AG20443 (cell line): ENCODE measurements around the gene CCL28.
A peak's percentile ranks its signal among the peaks of the same experiment; 100 is the strongest.
"Not testable (repeated sequence)": the region's sequence is repeated elsewhere in the genome, so short reads cannot be mapped to it uniquely, and the experiment has no call there.

Experiments used
- DNase-seq: peaks from one replicate; pipeline ENCODE4 v3.0.0; 2012; ENCODE audit warnings: low spot score, mixed read lengths

Gene CCL28

DNA sequence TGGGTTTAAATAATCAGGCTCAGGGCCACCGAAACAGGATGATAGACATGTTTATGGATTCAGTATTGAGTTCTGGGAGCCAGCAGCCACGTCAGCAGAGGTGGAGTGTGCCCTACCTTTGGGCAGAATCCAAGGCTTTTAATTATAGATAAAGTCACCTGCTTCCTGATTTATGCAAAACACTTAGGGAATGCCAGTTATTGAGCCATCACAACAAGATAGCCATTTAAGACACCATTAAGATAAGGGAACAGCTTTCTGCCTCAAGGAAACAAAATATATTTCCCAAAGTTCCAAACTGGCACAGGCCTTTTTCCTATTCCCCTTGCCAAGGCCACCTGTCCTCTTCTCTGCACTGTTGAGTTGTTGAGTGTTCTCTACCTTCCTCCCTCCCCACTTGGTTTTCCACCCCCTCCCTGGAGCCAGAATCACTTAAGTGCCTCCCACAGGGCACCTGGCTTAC is 2.4 kb downstream of the CCL28 start:
- no peak for DNase-seq

DNA sequence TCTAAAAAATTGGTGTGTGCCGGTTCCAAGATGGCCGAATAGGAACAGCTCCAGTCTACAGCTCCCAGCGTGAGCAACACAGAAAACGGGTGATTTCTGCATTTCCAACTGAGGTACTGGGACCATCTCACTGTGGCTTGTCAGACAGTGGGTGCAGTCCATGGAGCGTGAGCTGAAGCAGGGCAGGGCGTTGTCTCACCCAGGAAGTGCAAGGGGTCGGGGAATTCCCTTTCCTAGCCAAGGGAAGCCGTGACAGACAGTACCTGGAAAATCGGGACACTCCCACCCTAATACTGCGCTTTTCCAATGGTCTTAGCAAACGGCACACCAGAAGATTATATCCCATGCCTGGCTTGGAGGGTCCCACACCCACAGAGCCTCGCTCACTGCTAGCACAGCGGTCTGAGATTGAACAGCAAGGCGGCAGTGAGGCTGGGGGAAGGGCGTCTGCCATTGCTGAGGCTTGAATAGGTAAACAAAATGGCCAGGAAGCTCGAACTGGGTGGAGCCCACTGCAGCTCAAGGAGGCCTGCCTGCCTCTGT is 9.6 kb downstream of the CCL28 start:
- DNase-seq = not testable (repeated sequence)

DNA sequence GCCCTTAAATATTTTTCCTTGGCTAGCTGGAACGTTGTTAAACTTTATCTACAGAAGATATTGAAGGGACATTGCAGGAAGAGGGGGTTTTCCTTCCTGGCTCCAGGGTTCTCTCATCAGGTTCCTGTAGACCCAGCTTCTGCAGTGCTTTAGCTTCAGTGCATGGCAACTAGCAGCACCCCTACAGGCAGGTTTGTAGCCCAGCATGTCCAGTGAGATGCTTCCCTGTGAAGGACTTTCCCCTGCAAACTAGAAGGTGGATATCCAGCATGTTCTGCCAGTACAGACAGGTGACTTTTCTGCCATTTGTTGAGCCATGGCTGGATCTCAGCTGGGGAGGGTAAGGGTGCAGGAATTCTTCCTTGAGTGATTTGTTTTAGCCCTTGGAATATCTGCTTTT is 10.4 kb downstream of the CCL28 start:
- DNase-seq = peak; percentile 42

DNA sequence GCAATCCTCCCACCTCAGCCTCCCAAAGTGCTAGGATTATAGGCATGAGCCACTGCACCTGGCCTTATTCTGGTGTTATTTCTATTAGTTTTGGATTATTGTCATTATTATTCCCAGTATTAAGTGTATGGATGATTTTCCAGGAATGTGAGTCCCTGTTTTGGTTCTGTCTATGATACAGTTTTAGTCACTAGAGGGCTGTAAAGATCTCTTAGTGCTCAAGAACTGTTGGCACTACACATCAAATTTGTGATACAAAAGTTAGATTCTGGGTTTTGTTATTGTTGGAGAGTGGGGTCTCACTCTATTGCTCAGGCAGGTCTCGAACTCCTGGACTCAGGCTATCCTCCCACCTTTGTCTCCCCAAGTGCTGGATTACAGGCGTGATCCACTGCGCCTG is 12.1 kb downstream of the CCL28 start:
- DNase-seq = peak; percentile 42

DNA sequence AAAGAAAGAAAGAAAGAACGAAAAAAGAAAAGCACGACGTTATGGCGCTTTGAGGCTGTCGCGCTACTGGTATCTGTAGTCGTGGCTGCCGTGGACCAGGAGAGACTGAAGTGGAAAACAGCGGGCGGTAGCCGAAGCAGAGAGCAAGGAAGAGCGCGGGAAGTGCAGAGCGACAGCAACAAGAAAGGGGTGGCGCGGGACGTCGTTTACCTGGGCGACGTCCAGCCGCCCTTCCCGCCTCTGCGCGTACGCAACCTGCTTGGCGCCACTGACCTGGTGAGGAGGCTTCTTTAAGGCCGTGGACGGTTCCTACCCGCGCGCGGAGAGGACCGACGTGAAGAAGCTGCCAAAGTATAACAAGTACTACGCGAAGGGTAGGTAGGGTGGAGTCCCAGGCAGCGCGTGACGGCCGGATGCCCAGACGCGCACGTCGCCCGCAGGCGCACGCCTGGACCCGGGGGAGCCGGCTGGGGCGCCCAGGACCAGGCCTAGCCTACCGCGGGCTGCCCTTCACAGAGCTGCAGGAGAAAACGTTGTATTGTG is 15.4 kb downstream of the CCL28 start:
- DNase-seq = peak; percentile 75

DNA sequence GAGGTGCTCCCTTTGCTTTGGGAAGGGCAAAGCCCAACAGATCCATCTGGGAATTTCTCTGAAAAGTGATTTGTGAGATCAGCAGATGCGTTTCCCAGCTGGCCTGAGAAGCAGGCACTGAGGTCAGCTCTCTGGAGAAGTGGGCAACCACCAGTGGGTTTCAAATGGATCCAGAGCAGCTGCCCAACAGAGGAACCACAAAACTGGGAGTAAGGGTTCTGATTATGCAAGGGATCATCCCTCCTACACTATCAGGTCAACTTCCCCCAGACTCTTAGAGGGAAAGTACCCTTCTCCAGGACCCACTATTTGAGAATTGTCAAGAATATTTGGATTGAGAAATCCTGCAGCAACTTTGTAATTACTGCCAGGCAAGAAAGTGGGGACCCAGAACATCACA is 21.7 kb downstream of the CCL28 start:
- no peak for DNase-seq

DNA sequence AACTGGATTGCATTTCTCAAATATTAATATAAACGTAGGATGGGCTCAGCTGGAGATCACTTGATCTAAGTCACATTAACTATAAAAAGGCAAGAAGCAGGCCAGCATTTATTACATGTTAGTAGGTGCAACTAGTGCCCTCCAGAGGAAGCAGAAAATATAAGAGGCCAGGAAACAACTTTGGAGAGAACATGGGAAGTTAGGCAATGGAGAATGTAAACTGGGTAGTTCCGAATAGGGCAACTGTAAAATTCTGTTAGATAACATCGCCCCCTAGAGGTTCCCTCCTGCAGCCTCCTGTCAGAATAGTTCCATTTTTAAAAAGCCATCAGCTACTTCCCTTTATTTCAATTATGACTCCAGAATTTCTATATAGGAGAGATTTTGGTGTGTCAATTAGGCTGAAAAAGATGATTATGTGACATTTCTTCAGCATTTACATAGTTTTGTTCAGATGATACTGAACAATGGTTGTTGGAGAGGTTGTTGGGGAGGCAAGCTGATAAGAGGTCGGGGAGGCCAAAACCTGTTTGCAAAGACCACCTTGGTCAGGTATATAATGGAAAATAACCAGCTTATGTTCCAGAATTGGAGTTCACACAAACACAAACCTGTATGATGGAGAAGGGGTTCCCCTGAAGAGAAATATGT is 22.4 kb downstream of the CCL28 start:
- DNase-seq = peak; percentile 86

DNA sequence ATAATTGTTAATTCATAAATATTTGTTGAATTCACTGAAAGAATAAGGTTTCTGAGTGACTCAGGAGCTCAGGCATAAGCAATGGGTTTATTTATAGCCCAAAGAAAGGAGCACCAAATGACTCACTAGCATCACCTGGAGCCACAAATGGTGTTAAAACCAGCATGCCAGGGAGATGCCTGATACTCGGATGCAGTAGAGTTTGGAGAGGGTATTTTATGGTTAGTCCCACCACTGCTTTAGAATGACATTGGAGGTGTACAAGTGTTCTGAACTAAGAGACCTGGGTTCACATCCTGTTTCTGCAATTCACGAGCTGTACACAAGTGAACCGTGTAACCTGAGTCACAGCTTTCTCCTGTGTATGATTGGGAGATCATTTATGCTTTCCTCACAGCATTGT is 25.2 kb downstream of the CCL28 start:
- no peak for DNase-seq

DNA sequence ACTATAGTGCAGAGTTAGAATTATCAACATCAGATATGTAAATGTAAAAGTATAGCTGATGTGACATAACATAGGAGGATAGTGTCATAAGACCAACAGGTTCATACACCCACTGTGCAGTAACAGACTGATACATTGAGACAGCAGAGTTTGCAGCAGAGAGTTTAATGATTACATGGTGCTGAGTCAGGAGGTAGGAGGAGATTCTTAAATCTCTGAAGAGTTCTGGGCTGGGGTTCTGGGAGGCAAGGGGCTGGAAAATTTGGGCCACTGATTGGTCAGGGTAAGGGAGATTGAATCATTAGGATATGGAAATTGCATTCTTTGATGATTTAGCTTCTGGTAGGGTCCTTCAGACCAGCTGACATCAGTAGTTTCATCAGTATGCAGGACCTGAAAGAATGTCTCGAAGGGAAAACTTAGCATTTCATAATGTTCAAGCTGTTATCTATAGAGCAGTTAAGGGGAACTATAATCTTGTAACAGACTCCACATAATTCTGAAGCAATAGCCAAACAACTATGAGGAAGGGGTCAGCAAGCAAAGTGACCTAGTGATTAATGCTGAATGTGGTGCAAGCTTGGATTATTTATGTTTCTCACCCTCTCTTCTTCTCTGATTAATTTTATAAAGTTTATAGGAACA is 35.6 kb downstream of the CCL28 start:
- no peak for DNase-seq

DNA sequence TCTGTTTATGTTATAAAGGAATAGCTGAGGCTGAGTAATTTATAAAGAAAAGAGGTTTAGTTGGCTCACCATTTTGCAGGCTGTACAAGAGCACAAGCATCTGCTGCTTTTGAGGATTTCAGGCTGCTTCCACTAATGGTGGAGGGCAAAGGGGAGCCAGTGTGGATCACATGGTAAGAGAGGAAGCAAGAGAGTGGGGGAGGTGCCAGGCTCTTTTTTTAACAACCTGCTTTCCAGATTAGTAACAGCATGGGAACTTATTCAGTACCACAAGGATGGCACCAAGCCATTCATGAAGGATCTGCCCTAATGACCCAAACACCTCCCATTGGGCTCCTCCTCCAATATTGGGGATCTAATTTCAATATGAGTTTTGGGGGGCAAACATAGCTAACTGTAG is 40.4 kb downstream of the CCL28 start:
- DNase-seq = no peak

DNA sequence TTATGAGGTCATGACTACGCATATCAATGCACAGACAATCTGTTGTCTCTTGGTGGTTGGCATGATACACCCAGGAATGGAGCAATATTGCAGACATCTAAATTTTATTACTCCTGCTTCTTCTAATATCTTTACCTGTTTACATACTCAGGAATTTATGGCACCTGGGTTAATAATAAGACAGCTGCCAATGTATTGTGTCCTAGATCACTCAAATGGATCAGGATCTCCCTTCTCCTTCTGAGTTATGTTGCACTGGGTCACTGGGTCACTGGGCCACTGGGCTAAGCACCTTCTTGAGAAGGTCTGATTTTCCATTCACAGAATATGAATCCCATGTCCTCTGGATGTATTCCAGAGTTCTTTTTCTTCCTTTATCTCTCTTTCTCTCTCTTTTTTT is 41.8 kb downstream of the CCL28 start:
- no peak for DNase-seq

DNA sequence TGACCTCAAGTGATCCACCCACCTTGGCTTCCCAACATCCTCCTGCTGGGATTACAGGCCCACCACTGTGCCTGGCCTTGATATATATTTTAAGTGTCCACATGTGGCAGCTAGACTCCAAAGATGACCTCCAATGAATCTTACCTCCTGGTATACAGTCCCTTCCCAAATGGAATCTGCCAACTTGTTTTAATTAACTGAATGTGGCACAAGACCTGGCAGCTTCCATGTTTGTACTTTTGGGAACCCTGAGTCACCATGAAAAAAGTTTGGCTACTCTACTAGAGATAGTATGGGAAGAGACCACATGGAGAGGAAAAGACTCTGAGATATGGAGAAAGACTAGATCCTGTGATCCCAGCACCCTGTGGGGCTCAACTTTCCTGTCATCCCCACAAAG is 42.5 kb downstream of the CCL28 start:
- DNase-seq = no peak

DNA sequence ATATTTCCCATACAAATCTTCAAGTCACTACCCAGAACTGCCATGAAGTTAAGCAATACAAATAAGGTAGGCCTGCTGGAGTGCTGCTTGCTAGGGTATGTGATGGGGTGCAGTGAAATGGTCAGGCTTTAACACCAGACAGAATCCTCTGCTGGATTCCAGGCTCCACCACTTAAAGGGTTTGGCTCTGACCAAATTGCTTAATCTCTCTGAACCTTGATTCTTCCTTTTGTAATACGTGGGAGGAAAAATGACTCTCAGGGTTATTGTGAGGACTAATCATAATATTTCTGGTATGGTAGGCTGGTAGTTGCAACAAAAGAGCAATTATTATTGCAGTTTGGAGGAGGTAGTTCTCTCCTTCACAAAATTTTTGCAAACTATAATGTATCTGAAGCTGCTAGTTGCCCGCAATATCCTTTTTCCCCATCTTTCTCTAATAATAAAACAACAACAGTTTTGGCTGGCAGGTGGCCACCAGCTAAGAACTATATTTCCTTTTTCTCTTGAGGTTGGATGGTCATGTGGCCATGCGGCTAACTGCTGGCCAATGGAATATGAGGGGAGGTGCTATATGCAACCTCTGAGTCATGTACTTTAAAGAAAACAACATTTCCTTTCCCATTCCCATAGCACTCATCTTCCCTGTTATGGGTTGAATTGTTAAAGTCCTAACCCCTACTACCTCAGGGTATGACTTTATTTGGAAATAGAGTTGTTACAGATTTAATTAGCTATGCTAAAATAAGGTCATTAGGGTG is 44.1 kb downstream of the CCL28 start:
- peak; percentile 17 for DNase-seq

DNA sequence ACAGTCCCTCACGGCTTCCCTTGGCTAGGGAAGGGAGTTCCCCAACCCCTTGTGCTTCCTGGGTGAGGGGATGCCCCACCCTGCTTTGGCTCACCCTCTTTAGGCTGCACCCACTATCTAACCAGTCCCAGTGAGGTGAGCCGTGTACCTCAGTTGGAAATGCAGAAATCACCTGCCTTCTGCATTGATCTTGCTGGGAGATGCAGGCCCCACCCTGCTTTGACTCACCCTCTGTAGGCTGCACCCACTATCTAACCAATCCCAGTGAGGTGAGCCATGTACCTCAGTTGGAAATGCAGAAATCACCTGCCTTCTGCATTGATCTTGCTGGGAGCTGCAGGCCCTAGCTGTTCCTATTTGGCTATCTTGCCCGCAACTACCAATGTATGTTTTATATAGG is 44.7 kb downstream of the CCL28 start:
- DNase-seq = no peak

DNA sequence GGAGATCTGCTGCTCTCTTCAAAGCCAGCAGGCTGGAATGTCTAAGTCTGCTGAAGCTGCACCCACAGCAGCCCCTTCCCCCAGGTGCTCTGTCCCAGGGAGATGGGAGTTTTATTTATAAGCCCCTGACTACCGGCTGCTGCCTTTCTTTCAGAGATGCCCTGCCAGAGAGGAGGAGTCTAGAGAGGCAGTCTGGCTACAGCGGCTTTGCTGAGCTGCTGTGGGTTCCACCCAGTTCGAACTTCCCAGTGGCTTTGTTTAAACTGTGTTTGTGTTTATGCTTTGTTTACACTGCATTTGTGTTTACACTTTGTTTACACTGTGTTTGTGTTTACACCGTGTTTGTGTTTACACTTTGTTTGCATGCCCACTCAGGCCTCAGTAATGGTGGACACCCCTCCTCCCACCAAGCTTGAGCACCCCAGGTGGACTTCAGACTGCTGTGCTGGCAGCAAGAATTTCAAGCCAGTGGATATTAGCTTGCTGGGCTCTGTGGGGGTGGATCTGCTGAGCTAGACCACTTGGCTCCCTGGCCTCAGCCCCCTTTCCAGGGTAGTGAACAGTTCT is 45.4 kb downstream of the CCL28 start:
- not testable (repeated sequence) for DNase-seq

DNA sequence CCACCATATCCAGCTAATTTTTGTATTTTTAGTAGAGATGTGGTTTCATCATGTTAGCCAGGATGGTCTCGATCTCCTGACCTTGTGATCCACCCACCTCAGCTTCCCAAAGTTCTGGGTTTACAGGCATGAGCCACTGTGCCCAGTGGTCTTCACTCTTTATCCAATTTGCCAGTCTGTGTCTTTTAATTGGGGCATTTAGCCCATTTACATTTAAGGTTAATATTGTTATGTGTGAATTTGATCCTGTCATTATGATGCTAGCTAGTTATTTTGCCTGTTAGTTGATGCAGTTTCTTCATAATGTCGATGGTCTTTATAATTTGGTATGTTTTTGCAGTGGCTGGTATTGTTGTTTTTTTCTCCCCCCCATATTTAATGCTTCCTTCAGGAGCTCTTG is 47.0 kb downstream of the CCL28 start:
- not testable (repeated sequence) for DNase-seq

DNA sequence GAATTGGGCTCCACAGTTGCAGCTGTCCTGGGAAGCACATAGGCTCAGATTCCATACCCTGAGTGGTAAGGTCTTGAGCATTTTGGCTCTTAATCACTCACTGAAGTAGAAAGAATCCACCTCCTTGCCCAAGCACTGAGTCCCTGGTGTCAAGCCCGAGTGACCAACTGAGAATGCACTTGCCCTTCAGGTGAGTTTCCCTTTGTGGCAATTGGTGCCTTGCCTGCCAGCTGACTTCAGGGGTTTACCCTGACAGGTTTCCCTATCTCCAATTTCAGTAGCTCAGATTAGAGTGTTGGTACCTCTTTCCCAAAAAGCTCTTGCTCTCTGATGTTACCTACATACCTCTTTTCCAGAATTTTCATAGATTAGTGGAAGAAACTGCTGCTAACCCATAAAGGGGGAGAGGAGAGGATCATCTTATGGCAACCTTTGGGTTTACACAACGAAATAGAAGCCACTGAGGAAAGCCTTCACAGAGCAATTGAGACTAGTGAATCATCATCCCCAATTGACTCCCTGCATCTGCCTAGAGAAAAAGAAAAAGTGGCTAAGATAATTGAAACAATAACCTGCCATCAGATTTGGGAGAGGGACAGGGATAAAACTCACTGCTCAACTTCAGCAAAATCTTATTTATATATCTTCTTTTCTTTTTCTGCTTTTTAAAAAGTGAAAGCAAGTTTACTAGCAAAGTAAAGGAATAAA is 48.6 kb downstream of the CCL28 start:
- DNase-seq = no peak

DNA sequence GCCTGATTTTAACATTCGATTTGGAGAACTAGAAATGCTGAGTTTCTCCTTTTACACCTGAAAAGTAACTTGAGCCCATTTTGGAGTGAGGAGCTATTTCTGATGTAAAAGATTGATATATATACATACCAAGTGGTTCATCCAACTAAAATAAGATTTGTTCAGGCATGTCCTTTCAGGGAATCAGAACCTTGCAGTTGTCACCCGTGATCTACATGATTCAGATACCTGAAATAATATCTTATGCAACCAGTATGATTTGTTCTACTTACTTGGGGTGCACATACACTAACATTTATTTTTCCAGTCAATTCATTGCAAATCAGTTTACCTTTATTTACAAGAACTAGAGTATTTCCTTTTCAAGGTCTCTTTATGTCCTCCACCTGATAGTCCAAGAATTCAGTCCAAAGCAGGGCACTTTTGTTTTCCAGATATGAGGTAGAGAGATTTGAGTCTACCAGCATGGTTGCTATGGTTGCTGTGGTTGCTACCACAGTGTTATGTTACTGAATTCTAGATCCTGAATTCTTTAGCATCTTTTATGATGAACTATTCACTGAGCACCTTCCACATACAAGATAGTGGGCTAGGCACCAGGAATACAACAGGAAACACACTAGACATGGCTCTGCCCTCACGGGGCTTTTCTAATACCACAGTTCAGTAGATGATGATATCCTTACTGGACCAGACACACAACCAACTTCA is 49.3 kb downstream of the CCL28 start:
- DNase-seq = no peak

DNA sequence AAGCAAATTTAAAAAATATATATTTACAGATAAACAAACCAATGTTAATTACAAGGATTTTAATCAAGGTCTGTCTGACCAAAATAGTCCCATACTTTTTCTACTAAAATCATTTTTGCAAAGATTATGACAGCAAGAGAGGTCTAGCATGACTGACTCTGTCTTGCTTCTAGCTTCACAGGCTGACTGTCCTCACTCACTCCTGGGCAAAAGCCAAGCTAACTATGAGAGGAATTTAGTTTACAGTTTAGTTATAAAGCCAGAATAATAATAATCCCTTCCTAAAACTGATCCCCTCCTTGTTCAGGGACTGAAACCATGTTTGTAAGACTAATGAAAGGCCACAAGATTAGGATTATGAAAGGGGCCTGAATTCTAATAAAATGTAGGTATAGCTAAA is 53.5 kb downstream of the CCL28 start:
- DNase-seq = no peak

DNA sequence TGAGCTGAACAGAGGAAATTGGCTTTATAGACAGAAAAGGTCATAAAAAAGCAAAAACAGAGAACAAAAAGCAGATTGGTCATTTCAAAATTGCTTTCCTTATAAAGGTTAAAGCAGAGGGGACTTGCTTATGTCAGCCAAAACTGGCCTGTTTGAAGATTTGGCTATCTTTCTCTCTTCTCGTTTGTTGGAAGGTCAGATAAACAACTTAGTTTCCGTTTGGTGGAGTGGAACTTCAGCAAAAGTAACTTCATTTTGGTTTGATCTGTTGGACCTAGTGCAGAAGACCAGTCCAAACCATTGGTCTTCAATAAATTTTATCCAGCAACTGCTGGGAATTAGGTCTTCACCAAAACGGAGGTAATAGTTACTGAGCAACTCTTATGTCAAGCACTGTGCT is 53.9 kb downstream of the CCL28 start:
- DNase-seq = no peak

DNA sequence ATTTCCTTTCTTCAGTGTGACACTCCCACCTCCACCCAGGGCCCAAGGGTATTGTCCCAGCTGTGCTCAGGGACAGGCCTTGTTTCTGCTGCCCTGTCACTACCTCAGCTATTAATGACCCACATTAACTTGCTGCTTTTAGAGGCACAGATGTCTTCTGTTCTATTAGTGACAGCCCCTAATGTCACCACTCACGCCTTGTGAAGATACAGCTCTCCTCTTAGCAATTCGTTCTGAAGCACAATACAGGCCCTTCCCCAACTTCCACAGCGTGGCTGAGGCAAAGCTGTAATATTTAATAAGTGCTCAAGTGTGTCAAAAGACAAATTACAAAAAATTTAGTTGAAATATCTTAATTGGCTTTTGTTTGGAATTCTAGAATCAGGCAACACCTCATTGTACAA is 54.3 kb downstream of the CCL28 start:
- no peak for DNase-seq
